ENCODE measurements around the gene IMPA2.
"Not testable (repeated sequence)": the region's sequence is repeated elsewhere in the genome, so short reads cannot be mapped to it uniquely, and the experiment has no call there.

The IMPA2 gene

DNA sequence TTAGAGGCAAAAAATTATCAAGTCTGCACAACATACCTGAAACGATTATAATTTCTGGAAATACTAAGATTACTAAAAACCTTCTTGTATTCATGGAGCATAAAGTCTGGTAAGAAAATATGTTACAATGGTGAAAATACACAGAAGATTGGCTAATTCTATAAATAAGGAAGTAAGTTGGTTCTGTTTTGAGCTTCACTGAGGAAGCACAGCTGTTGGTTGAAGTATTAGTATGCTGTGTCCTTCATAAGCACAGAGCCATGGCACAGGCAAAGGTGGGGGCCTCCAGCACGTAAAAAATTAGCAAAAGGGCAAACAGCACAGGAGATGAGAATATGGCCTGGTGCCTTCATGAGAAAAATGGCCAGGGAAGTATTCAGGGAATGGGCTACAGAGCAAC lies 72.0 kb downstream of the IMPA2 start:
- no peak for DNase-seq

DNA sequence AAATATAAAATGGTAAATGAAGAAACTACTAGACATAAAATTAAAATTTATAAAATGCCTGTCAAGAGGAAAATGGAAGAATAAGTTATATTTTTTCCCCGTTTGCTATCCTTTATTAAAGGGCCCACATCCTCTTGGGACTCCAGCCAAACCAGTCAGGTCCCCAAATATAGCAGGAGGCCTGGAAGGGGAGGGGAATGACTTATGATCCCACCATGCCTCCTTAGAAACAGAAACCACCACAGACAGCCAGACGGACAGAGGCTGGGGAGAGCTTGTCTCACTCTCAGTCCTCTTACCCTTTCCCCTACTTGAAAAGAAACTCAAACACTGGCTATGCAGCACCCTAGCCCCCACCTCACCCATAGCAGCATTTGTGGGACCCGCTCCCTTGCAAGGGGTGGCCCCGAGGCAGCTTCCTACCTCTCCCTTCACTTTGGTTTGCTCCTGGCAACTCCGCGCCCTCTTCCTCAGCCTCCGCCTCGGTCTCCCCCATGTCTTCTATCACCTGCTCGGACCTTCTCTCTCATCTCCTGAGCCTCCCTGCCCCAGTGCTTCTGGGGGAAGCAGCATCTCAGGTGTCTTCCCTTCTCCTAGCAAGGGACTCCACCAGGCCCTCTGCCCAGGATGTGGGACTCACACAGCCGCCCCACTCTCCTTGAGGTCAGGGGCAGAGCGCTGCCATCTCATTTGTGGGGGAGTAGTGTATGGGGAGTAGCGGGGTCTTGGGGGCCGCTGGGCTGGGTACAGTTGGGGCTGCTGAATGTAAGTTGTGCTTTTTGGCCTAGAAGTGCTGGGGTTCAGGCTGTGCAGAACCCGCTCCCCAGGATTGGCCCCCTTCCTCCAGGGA lies 75.0 kb downstream of the IMPA2 start:
- no peak for DNase-seq

DNA sequence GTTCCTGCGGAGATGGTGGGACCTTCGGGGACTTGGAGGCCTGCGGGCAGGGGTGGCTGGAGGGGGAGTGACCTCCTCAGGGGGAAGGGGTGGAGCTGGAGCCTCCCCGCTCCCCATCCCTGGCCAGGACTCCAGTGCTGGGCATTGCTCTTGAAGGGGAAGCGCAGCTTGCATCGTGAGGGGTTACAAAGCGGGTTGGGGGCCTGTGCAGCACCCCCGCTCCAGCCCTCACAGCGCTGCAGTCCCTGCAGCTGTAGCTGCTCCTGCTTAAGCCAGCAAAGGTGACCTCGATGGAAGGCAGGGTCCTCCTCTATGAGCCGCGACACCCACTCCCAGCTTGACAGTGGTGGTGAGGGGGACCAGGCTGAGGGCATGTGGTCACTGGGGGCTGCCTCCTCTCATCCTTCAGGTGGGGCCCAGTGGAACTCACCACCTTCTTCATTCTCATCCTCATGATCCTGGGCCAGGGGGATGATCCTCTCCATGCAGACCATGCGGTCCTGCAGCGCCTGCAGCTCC lies 75.6 kb downstream of the IMPA2 start:
- DNase-seq = no peak

DNA sequence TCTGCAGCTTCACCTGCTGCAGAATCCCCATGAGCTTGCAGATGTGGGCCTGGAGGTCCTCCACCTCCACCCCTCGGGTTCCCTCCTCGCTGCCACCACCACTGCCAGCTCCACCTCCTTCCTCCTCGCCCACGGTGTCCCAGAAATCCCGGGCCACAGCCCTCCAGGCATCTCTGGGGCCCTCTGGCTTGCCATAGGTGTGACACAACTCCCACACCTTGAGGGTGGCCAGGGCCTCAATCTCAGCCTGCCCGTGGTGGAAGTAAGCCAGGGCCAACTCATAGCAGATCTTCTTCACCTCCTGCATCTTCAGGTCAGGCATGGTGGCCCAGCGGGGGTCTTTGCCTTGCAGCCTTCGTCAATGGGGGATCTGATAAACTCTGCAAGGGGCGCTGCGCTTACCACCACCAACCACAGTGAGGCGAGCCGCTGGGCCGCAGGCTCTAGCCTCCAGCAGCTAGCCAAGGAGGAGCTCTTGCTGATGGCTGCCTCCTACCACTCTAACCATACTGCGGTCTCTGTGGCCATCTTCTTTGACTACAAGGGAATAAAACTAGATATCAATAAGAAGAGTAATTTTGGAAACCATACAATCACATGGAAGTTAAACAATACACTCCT lies 76.2 kb downstream of the IMPA2 start:
- no peak for DNase-seq

DNA sequence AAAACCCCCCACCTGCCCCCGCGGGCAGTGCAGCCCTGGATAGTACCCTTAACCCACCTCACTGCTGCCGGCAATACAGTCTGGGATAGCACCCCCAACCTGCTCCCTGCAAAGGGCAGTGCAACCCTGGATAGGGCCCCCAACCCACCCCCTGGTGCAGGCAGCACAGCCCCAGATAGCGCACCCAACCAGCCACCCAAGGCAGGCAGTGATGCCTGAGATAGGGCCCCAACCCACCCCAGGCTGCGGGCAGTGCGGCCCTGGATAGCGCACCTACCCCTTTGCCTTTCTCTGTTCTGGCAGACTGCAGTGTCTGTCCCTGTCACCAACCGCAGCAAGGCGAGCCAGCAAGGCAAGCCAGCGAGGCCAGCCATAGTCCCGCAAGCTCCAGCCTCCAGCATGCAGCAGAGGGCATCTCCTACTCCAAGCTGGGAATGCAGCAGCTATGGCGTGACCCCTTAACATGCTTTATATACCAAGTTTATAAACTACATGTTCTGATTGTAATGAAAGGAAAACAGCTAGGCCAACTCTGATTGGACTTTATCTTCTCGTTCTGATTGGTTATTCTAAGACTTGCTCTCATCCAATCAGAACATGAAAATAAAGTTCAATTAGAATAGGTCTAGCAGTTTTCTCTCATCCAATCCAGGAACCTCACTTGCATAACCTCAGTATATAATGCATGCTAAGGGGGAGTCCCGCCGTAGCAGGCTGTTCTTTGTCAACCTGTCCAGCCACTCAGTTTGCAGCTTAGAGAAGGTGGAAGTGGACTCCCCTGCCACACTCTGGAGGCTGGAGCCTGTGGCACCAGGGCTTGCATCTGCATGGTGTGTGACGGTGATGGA lies 78.3 kb downstream of the IMPA2 start:
- DNase-seq = no peak

DNA sequence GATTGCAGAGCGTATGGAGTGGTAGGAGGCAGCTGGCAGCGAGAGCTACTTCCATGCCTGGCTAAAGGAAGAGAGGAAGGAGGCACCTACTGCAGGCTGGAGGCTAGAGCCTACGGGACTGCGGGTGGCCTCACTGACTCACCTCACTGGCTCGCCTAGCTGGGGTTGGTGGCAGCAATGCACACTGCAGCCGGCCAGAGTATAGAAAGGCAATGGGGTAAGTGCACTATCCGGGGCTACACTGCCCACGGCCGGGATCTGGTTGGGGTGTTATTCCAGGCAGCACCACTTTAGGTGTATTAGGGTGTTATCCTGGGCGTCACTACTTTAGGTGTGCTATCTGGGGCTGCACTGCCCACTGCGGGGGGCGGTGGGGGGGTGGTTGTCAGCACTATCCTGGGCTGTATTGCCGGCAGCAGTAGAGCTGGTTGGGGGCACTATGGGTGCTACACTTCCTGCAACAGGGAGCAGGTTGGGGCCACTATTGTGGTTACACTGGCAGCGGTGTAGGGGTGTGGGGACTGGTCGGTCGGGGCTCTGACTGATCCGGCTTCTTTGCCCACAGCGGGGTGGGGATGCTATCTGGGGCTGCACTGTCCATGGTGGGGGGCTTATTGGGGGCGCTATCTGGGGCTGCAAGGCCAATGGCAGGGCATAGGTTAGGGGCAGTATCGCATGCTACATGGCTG lies 79.0 kb downstream of the IMPA2 start:
- DNase-seq = no peak

DNA sequence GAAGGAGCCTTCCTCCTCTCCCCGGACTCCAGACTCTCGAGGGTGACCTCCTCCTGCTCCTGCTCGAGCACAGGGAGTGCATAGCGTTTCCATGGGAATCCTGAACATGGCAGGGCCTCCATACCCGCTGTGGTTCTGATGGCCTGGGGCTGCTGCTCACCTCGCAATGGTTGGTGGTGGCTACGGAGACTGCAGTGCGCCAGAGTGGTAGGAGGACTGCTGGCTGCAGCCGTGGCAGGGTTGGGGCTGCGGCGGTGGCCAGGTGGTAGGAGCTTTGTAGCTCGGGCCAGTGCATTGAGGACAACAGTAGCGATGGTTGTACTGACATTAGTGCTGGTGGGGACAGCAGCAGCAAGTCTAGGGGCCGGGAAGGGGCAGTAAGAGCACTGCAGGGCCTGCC lies 80.4 kb downstream of the IMPA2 start:
- DNase-seq = no peak

DNA sequence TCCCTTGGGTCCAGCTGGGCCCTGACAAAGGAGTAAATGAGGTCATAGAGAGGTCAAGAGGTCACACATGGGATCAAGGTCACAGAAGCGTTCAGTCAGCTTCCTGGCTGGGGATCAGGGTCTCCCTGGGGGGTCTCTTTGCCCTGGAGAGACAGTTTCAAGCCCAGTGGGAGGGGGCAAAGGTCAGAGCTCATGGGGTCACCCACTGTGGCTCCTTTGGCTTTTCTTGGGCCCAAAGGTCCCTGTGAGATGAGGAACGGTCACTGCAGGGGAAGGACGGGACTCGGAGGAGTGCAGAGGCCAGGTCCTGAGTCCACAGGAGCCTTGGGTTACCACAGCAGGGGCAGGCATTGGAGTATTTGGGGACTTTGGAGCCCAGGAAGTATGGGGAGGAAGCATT lies 81.7 kb downstream of the IMPA2 start:
- DNase-seq = no peak

DNA sequence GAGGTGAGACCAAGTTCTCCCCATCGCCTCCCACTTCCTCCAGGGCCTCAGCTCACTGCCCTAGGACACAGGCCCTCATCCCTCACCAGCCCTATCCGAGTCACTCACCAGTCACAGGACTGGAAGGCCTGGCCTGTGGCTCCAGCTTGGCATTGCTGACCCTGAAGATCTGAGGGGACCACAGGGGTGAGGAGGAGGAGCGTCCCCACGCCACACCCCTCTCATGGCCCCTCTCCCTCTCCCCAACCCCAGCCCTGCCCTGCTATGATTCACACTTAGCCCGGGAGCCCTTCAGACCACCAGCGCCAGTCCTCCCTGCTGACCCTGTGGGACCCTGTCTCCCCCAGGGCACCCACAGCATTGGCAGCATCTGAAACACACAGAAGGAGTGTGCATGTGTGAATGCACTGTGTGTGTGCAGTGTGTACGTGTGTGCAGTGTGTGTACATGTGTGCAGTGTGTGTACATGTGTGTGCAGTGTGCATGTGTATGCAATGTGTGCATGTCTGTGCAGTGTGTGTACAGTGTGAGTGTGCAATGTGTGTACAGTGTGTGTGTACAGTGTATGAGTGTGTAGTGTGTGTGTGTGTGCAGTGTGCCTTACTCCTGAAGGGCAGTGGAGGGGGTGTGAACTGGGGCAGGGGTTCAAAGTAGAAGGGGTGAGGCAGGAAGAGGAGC lies 82.9 kb downstream of the IMPA2 start:
- no peak for DNase-seq

DNA sequence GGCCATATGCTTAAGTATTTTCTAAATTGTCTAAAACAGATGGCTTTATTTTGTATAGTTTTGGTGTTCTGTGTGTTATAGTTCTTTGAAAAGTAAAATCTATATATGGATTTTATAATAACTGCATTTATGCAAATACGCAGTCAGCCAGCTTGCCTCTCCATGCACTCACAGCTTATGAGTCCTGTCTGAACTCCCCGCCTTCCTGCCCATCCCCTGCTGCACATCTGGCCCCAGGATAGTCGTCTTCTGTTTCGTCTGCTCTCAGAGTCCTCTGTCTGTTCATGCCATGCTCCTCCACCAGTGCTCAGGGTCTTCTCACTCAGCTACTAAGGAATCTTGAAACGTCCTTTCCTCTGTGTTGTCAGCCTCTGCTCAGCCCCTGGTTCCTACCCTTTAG lies 84.1 kb downstream of the IMPA2 start:
- DNase-seq = no peak

DNA sequence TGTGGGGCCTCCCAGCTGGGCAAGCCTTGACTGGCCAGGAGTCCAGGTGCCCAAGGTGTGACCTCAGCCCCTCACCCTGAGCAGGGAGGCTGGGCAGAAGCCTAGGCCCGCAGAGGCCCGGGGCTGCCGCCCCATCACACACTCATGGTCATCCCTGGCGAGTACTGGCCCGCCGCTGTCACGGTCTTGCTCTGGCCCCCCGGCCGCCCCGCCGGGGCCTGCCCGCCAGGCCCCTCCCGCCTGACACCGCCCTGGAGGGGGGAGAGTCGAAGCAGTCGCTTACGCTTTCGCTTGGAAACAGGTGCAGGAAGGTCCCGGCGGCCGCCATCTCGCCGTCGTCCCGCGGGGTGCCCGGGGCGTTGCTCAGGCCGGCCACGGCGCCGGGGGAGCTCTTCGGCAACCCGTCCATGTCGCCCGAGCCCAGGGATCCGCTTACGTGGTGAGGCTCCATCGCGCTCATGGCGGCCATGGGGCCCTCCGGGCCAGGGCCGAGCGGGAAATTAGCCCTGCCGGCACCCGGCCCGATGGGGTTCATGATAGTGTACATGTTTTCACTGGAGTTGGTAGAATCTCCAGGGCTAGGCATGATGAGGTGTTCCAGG lies 85.7 kb downstream of the IMPA2 start:
- DNase-seq = no peak

DNA sequence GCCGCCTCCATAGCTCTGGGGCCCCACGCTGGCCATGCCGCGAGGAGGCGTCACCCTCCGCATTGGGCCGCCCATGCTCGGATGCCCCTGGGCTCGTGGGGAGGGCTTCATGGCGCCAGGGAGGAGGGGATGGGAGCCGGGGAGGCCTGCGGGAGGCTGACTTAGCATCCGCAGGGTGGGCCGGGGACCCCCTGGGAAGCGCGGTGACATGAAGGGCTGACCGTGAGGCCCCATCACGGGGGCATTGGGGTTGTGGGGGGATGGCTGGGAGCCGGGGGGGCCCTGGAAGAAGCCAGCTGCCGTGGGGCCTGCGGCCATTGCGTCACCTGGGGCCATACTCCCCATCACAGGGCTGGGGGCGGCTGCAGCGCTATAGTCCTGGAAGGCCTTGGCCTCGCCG lies 86.4 kb downstream of the IMPA2 start:
- no peak for DNase-seq

DNA sequence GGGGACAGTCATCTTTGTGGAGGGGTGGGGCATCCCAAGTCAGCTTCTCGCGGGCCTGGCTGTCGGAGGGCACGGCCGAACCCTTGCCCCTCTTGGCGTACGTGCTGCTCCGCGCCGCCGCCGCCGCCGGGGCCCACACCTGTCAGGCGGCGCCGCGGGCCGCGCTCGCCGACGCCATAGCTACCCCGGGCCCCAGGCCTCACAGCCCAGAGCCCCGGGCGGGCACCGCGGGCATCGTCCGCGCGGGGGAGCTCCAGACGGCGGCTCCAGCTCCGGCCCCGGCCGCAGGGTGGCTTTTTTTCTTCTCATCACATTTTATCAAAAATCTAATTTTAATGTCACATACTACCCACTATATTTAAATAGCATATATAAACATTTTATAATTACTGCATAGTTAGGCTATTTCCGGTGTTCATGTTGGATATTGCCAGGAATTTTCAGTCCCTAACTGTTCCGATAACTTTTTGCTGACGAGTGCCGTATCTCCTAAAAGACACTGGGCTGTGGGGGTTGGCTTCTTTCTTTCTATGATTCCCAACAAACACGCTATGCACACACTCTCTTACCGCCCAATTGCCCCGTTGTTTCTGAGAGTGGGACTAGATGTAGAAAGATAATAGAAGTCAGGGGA lies 87.1 kb downstream of the IMPA2 start:
- not testable (repeated sequence) for DNase-seq

DNA sequence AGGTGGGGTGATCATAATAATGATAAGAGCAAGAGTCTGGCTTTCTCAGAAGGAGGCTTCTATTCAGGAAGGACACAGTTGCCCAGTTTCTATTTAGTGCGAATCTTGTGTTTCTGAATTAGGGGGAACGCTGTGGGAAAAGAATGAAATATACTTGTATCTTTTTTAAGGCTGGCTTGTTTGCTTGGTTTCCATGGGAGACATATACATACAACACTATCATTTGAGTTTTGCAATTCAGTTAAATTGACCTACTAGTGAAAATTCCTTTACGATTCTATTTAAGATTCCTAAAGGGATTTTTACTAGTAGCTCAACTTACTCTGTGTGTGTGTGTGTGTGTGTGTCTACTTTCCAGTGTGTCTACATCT lies 87.6 kb downstream of the IMPA2 start:
- no peak for DNase-seq

DNA sequence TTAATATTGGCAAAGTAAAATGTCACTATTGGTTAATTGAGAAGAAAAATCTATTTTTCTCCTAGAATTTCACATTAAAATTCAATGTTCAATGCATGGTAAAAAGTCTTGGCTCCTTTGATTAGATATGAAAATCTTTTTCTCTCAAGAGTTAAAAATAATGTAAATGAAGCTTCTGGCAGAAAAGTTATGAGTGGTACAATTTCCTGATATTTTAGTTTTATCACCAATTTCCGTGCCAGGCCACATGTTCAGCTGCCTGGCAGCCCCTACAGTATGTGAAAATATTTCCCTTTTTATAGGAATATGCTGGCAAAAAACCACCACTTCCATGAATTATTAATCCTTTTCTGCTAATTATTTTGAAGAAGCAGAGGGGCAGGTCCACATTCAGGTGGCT lies 89.8 kb downstream of the IMPA2 start:
- not testable (repeated sequence) for DNase-seq

DNA sequence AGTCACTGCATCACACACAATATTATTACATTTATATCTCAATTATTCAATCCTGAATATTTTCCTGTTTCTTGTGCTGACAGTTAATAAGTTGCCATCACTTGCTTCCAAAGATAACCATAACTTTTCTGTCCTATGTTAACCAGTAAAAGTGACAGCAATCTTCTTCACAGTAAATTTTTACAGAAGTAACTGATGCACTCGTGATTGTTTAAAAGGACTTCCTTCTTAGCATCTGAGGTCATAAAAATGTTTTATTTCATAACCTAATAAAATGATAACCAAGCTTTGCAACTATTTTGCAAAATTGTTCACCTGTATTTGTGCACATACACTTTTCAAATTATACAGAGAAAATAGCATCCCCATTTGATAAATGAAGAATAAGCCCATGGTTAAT lies 91.7 kb downstream of the IMPA2 start:
- no peak for DNase-seq

DNA sequence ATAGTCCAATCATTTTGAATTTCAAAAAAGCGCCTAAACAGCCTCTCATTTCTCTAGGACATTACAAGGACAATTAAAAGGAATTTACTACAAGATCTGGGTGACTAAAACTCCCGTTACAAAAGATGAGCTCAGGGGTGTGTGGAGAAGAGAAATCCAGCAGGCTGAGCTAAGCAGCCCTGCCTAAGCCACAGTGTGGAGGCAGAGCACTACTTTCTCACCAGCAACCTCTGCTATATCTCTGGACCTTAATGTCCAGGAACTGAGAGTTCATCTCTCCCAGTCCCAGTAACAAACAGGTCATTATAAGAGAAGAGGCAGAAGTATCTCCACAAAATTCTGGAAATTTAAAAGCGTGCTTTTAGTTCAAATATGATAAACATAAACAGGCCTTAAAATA lies 93.4 kb downstream of the IMPA2 start:
- DNase-seq = no peak

DNA sequence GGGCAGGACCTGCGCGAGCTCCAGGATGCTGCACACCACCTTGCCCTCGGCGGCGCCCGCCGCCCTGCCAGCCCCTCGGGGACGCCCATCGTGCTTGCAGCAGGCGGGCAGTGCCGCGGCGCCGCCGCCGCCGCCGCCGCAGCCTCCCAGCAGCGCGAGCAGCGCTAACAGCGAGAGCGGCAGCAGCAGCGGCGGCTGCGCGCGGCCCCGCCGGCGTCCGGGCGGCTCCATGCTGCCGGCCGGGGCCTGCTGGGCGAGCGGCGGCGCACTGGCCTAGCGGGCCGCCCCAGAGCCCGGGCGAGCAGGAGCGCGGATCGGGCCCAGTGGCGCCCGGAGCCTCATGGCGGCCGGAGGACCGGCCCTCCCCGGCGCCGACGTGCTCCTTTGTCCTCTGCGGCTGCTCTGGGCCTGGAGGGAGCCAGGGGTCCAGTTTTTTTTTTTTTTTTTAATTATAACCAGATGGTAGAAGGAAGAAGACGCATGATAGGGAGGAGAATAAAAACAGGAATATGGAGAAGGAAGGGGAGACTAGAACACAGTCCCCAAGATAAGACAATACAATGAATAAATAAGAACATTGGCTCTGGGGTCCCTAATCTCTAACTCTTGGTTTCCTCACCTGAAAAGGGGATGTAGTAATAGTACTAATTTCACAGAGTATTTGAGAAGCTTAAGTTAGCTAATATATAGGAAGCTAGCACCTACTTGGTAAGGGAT lies 95.3 kb downstream of the IMPA2 start:
- no peak for DNase-seq

DNA sequence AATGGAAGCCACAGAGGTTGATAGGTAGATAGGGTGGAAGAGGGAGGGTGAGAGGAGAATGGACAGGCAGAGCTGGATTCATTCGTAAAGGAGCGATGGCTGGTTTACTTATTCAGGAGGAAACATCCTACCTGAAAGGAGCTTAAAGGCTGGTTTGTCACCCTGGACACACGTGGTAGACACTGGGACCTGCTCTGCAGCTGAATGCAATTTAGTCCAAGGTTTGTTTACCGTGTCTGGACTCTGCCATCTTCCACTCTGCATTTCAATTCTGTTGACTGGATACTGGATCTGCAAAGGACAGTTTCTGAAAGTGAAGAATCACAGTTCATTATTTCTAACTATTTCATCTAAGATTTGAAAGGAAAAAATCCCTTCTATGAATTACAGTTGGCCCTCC lies 96.7 kb downstream of the IMPA2 start:
- not testable (repeated sequence) for DNase-seq

DNA sequence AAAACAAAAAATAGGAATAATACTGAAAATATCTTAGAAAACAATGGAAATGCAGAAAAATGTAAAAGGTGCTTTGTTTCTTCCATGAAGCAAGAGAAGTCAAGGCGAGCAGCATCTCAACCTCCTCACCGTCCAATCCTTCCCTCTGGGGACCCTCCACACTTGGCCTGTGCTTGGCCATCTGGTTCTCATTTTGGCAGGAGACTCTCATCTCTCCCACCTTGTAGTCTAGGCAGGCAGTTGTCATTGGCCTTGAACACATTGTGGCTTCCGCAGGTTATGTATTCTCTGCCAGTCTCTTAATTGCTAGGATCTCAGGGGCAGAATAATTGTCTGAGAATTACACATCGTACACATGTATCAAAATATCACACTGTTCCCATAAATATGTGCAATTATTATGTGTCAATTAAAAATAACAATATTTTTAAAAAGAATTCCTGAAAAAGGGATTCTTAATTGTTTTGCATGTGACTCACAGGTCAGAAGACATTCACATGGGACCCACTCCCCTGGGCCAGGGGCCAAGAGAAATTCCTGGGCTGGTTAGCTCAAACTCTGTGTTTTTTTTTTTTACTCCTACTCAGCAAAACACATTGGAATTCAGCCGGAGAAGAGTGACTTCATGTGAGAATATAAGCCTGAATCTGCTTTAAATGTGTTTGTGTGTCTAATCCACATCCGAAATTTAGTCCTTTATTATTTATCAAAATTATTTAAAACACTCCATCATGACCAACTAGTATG lies 98.4 kb downstream of the IMPA2 start:
- no peak for DNase-seq
